ENCODE data around the gene PDE4B.

Gene PDE4B

DNA sequence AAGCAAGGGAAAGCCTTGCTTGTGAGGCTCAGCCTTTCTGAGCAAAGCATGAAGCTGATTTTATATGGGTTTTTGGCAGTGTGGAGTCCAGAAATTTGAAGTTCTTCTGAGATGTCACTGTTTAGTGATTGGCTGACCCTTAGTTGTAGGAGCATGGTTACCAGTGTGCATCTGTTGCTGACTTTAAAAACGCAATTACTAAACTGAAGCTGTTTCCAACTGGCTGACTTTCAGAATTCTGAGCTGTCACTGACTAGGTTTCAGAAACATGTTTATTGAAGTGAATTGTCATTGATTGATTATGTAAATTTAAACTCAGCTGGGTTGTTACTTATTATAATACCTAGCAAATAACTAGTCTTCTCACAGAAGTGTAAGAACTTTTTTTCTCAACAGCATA is 89.4 kb downstream of the PDE4B start:
- no peak for DNase-seq (ENCODE audit: low read depth)

- DNase-seq (ENCODE audit: low read depth), result no peak
These were observed 96.7 kb downstream of the PDE4B start for GRCh38 chr1:65889441-65889840.

- no peak for DNase-seq (ENCODE audit: low read depth)
These were observed 97.6 kb downstream of the PDE4B start for GRCh38 chr1:65890201-65890843.

- DNase-seq (ENCODE audit: low read depth), result no peak
These were observed 102.3 kb downstream of the PDE4B start for GRCh38 chr1:65894738-65895605.

DNA sequence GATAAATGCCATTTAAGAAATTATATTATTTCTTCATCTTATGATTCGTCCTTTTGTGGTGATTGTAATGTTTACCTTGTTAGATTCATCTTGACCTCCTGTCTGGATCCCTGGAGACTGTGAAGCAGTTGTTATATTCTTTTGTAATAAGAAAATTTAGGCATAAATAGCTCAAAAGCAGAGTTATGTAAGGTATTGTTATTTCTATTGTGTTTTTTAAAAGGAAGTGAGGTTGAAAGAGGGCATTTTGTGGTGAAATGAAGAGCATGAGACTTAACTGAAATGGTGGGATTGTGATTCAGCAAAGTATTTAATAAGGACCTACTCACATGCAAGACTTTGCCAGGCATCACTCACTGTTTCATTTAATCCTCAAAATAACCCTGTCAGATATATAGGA is 104.0 kb downstream of the PDE4B start:
- no peak for DNase-seq (ENCODE audit: low read depth)

GRCh38 chr1:65897485-65897884 is 104.8 kb downstream of the PDE4B start:
- no peak for DNase-seq (ENCODE audit: low read depth)

DNA sequence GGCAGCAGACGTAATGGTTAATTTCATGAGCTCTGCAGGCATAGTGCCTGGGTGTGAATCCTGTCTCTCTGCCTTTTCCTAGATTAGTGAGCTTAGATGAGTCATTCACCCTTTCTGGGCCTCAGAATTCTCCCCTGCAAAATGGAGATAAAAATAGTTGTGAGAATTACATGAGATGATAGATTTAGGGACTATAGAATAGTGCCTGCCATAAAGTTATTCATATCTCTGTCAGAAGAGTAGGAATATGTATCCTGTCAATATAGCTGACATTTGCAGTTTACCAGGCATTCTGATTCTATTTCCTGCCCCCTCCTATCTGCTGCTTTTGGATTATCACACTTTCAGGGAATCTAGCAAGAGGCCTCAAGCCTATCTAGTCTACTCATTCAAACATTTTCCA is 112.0 kb downstream of the PDE4B start:
- DNase-seq (ENCODE audit: low read depth), result no peak

DNA sequence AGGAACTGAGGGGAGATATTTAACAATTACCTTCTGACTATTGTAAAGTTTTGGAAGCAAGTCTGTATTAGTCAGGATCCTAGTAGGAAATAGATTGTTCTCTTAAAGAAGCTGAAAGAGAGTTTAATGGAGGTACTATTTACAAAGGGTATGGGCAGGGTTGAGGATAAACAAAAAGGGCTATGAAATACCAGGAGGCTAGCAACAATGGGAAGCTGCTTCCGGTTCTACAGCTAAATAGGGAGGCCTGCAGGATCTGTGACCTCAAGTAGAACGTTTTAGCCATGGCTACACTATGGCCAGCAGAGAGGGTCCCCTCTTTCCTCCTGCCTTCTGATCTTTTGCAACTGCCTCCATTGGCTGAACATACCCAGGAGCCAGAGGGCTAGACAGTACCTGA is 117.7 kb downstream of the PDE4B start:
- no peak for DNase-seq (ENCODE audit: low read depth)

- no peak for DNase-seq (ENCODE audit: low read depth)
These were observed 119.0 kb downstream of the PDE4B start for GRCh38 chr1:65911679-65912078.

GRCh38 chr1:65918564-65918963 is 125.9 kb downstream of the PDE4B start:
- no peak for DNase-seq (ENCODE audit: low read depth)

DNA sequence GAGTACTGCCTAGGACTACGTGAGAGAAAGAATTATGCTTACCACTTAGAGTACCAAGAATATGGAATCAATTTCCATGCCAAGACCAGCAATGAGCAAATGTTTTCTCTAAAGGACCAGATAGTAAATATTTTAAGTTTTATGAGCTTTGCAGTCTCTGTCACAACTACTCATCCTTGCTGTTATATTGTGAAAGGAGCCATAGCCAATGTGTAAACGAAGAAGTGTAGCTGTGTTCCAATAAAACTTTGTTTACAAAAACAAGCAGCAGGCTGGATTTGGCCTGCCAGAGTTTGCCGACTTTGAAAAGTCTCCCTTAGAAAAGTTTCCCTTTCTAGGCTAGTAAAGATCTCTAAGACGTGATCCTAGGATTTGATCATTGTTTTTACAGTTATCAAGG is 128.8 kb downstream of the PDE4B start:
- DNase-seq (ENCODE audit: low read depth), result no peak

GRCh38 chr1:65924471-65924870 is 131.8 kb downstream of the PDE4B start:
- no peak for DNase-seq (ENCODE audit: low read depth)

GRCh38 chr1:65938506-65938905 is 145.8 kb downstream of the PDE4B start:
- no peak for DNase-seq (ENCODE audit: low read depth)

DNA sequence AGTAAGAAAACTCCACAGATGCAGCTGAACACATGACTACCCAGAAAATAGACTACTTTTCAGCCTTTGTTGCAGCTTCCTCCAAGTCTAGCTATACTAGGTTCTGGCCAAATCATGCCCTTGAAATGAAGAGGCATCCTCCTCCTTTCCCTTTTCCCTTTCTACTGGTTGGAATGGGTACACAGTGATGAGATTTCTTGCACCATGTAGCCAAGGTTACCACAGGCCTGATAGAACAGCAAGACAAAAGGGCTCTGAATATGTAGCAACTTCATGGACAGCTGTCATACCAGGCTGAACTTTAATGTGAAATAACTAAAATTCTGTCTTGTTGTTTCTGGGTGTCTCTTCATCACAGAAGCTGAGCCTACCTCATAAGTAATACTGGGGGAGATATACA is 146.5 kb downstream of the PDE4B start:
- DNase-seq (ENCODE audit: low read depth), result no peak

- DNase-seq (ENCODE audit: low read depth), result no peak
These were observed 146.9 kb downstream of the PDE4B start for GRCh38 chr1:65939636-65940035.

DNA sequence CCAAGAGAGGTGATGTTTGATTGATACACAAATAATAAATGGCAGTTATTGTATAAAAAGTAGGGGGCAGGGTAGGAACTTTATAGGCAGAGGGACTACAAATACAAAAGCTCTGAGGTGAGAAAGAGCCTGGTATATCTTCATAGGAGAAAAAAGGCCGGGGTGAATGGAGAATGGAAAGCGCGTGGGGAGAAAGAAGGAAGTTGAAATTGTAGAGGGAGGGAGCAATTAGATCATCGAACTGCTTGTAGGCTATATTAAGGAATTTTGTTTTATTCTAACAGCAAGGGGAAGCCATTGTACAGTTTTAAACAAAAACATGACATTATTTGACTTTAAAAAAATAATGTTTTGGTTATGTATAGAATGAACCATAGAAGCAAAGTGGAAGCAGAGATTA is 147.4 kb downstream of the PDE4B start:
- no peak for DNase-seq (ENCODE audit: low read depth)

GRCh38 chr1:65942476-65942875 is 149.8 kb downstream of the PDE4B start:
- DNase-seq (ENCODE audit: low read depth), result no peak

GRCh38 chr1:65946376-65946775 is 153.7 kb downstream of the PDE4B start:
- DNase-seq (ENCODE audit: low read depth), result no peak

GRCh38 chr1:65946960-65947359 is 154.3 kb downstream of the PDE4B start:
- no peak for DNase-seq (ENCODE audit: low read depth)

- no peak for DNase-seq (ENCODE audit: low read depth)
These were observed 156.0 kb downstream of the PDE4B start for GRCh38 chr1:65948609-65949229.

- DNase-seq (ENCODE audit: low read depth), result peak; percentile 47
These were observed 156.5 kb downstream of the PDE4B start for GRCh38 chr1:65949230-65949626.

GRCh38 chr1:65949933-65950332 is 157.2 kb downstream of the PDE4B start:
- no peak for DNase-seq (ENCODE audit: low read depth)

GRCh38 chr1:65952696-65953095 is 160.0 kb downstream of the PDE4B start:
- DNase-seq (ENCODE audit: low read depth), result no peak
